K562 (cell line): Measurements from ENCODE around the gene KIF9. TPM values are rescaled to one million over a fixed set of nuclear protein-coding genes. Genes with fewer than 3 reads are reported as not detected.
A peak's percentile ranks its signal among the peaks of the same experiment; 100 is the strongest.

Experiments used
- BRF1 ChIP-seq: IDR thresholded peaks from 3 replicates; pipeline ENCODE4 v1.6.1; 2011; ENCODE audit warnings: borderline replicate concordance, mild to moderate bottlenecking; ENCODE audit not compliant: insufficient read length; ENCODE audit errors: extremely low read depth
- CCNT2 ChIP-seq: IDR thresholded peaks from 2 replicates; pipeline ENCODE4 v1.6.1; 2011; ENCODE audit warnings: borderline replicate concordance, low read depth, mild to moderate bottlenecking, moderate library complexity, mixed read lengths, low read length; ENCODE audit not compliant: insufficient read length; ENCODE audit errors: extremely low read depth
- DLX4 ChIP-seq: fragments of 250-450 bp; sonication (Bioruptor Pico); IDR thresholded peaks from 2 replicates; pipeline ENCODE4 v1.6.1; 2021; ENCODE audit warnings: mild to moderate bottlenecking
- E2F4 ChIP-seq: sonication (generic); formaldehyde crosslinking; IDR thresholded peaks from 2 replicates; pipeline ENCODE4 v1.8.0; 2022; ENCODE audit warnings: mild to moderate bottlenecking, low read depth, missing genetic modification reagents
- EP400 ChIP-seq: fragments of 450-650 bp; IDR thresholded peaks from 2 replicates; pipeline ENCODE4 v1.6.1; 2017; ENCODE audit warnings: antibody characterized with exemption, mild to moderate bottlenecking, moderate library complexity
- ETS1 ChIP-seq: conservative IDR thresholded peaks from 2 replicates; pipeline ENCODE4 v1.6.1; 2011; ENCODE audit warnings: low read depth, mild to moderate bottlenecking, low read length; ENCODE audit not compliant: control insufficient read depth
- ETV5 ChIP-seq: sonication (generic); formaldehyde crosslinking; IDR thresholded peaks from 2 replicates; pipeline ENCODE4 v1.4.0; 2020; ENCODE audit warnings: low read depth, mild to moderate bottlenecking, missing genetic modification reagents
- EZH2 ChIP-seq: IDR thresholded peaks from 2 replicates; pipeline ENCODE4 v1.6.1; 2012; ENCODE audit warnings: low read depth, mild to moderate bottlenecking, inconsistent platforms, low read length, borderline replicate concordance
- FUS ChIP-seq: fragments of 200-400 bp; formaldehyde crosslinking; optimal IDR thresholded peaks from 2 replicates; pipeline ENCODE3; 2017; ENCODE audit warnings: low read depth, low read length
- HINFP ChIP-seq: fragments of 450-650 bp; conservative IDR thresholded peaks from 2 replicates; pipeline ENCODE4 v1.6.1; 2016; ENCODE audit warnings: missing genetic modification characterization, low read depth, mild to moderate bottlenecking, control low read depth, missing compliant biosample characterization
- MBD2 ChIP-seq: sonication (generic); IDR thresholded peaks from 2 replicates; pipeline ENCODE4 v1.6.1; 2016; ENCODE audit warnings: low read depth, borderline replicate concordance
- MCM3 ChIP-seq: fragments of 450-650 bp; IDR thresholded peaks from 2 replicates; pipeline ENCODE4 v1.6.1; 2016
- POLR3A ChIP-seq: IDR thresholded peaks from 2 replicates; pipeline ENCODE4 v1.6.1; 2011; ENCODE audit warnings: borderline replicate concordance, mild to moderate bottlenecking, moderate library complexity; ENCODE audit not compliant: insufficient read length, insufficient read depth; ENCODE audit errors: extremely low read depth
- SAFB2 ChIP-seq: fragments of 200-400 bp; formaldehyde crosslinking; IDR thresholded peaks from 2 replicates; pipeline ENCODE4 v1.6.1; 2018; ENCODE audit warnings: borderline replicate concordance, low read length, low read depth, moderate library complexity; ENCODE audit not compliant: severe bottlenecking
- SMARCE1 ChIP-seq: fragments of 450-650 bp; IDR thresholded peaks from 2 replicates; pipeline ENCODE4 v1.7.1; 2016; ENCODE audit warnings: mild to moderate bottlenecking
- SRSF9 ChIP-seq: fragments of 200-400 bp; formaldehyde crosslinking; IDR thresholded peaks from 2 replicates; pipeline ENCODE4 v1.6.1; 2017; ENCODE audit warnings: low read depth, low read length, borderline replicate concordance
- SUPT5H ChIP-seq: fragments of 450-650 bp; IDR thresholded peaks from 2 replicates; pipeline ENCODE4 v1.6.1; 2016
- ZNF512 ChIP-seq: IDR thresholded peaks from 2 replicates; pipeline ENCODE4 v1.6.1; 2016; ENCODE audit warnings: missing genetic modification characterization, missing compliant biosample characterization
- ZNF655 ChIP-seq: fragments of 250-450 bp; sonication (Bioruptor Pico); IDR thresholded peaks from 2 replicates; pipeline ENCODE4 v1.5.0; 2021
- ZNF695 ChIP-seq: fragments of 450-650 bp; formaldehyde crosslinking; IDR thresholded peaks from 2 replicates; pipeline ENCODE4 v1.4.0; 2020; ENCODE audit warnings: mild to moderate bottlenecking, moderate library complexity
- ZNF77 ChIP-seq: fragments of 250-450 bp; sonication (Bioruptor Pico); IDR thresholded peaks from 2 replicates; pipeline ENCODE4 v1.5.0; 2020
- polyA plus RNA-seq, 8 experiments: library from polyadenylated mRNA; depleted of rRNA in 4 of 8; stranded (reverse) in 5 of 8; unstranded in 3 of 8; fragments of >200 nt; fragmentation: Nextera tagmentation in 2 of 8; fragmentation: Illumina TruSeq in 1 of 8; extraction: Ambion mirVana in 2 of 8; extraction: Trizol in 1 of 8; gene quantifications; 2 replicates each; pipeline versions ENCODE4 v1.2.1 to v1.2.3, GENCODE V29; 2011 to 2014; ENCODE audit warnings: inconsistent platforms in 1 of 8, missing spikeins in 1 of 8
- total RNA-seq, 7 experiments: library from RNA; depleted of rRNA in 6 of 7; stranded (reverse); fragments of >200 nt in 6 of 7; fragmentation: Illumina TruSeq in 2 of 7; extraction: Trizol in 2 of 7; gene quantifications; 2 replicates each; pipeline versions ENCODE4 v1.2.1 to v1.2.3, GENCODE V29; 2011 to 2021; ENCODE audit warnings: low replicate concordance in 1 of 7

The KIF9 gene
- total and polyA plus RNA-seq, 9 of the 15 experiments (the other 6 are each of a cell fraction or from before 2014, with no cell fraction given): 16.9 to 56.9 (median 25.0) TPM

GRCh38 chr3:47315069-47315647 lies 32.6 kb upstream of the KIF9 start (continued):
- TF ChIP-seq SAFB2 (no peak), ZNF695 (no peak), DLX4 (CRISPR knock-in tag) (no peak), CCNT2 (peak; percentile 95), EZH2 (no peak), HINFP (0 out of 2 replicates have a peak, but pooled peaks have one; percentile 5), BRF1 (no peak), FUS (no peak), SUPT5H (no peak), POLR3A (no peak), SMARCE1 (peak; percentile 96), MBD2 (no peak), ZNF655 (CRISPR knock-in tag) (no peak), E2F4 (CRISPR knock-in tag) (no peak), ZNF77 (CRISPR knock-in tag) (no peak), ETV5 (CRISPR knock-in tag) (no peak), ETS1 (no peak), MCM3 (no peak), EP400 (peak; percentile 59; the same call in 1 of the 2 replicates), ZNF512 (tag) (no peak), SRSF9 (no peak)
